ENCODE measurements around the gene MVB12B. TPM values are rescaled to one million over a fixed set of nuclear protein-coding genes. Genes with fewer than 3 reads are reported as not detected.

Gene MVB12B
- total RNA-seq, 1 donor from 2014 or later, result 20.2 TPM

DNA sequence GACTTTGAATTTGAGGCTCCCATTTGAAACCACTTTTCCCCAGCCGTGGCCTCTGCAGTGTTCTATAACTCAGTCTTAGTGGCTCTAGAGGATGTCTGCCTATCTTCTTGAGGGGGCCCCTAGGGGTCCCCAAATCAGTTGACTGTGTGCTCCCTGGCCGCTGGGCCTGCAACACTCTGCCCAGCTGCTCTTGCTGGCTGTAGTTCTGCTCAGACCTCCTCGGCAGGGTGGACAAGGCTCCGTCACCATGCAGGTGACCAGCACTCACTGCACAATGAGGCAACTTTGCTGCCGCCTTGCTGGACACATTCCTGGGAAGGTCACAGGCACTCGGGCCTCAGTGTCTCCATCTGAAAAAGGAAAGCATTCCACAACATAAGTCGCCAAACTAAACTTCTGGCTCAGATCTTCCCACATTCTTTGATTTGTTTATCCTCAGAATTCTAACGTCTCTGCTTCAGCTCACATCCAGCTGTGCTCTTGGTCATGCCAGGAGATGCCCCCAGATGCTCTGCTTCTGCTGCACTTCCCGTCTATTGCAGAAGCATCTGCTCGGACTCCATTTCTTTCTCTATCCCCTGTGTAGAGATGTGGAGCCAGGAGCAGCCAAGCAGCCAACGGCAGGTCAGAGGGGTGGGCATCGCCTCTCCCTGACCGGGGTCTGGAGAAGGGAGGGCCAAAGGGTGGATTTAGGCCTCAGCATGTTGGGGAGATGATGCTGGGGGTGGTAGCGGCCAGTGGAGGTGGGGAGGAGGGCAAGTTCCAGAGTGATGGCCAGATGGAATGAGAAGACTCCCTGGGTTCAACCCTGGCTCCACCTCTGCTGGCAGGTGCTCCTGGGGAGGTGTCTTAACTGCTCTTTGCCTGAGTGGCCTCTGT lies 133.6 kb downstream of the MVB12B start:
- H3K9me3 Mint-ChIP-seq (ENCODE audit: unreplicated experiment), result no peaks in the 10 kb centered on the region
- DNase-seq (ENCODE audit: extremely low spot score, unreplicated experiment), result peak; percentile 75
- TF ChIP-seq, protein P1, sequence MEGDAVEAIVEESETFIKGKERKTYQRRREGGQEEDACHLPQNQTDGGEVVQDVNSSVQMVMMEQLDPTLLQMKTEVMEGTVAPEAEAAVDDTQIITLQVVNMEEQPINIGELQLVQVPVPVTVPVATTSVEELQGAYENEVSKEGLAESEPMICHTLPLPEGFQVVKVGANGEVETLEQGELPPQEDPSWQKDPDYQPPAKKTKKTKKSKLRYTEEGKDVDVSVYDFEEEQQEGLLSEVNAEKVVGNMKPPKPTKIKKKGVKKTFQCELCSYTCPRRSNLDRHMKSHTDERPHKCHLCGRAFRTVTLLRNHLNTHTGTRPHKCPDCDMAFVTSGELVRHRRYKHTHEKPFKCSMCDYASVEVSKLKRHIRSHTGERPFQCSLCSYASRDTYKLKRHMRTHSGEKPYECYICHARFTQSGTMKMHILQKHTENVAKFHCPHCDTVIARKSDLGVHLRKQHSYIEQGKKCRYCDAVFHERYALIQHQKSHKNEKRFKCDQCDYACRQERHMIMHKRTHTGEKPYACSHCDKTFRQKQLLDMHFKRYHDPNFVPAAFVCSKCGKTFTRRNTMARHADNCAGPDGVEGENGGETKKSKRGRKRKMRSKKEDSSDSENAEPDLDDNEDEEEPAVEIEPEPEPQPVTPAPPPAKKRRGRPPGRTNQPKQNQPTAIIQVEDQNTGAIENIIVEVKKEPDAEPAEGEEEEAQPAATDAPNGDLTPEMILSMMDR (IDR thresholded peaks at IDR 0.05), result no peak
- no peaks in the 10 kb centered on the region for H3K27me3 Mint-ChIP-seq (ENCODE audit: unreplicated experiment)
- peaks cover 7% of the 10 kb centered on the region for H3K36me3 Mint-ChIP-seq (ENCODE audit: unreplicated experiment)
- no peak overlapping the region for H3K27ac Mint-ChIP-seq (ENCODE audit: unreplicated experiment)
- no peak overlapping the region for H3K4me3 Mint-ChIP-seq (ENCODE audit: unreplicated experiment)
- no peaks in the 10 kb centered on the region for H3K4me1 Mint-ChIP-seq (ENCODE audit: unreplicated experiment)

DNA sequence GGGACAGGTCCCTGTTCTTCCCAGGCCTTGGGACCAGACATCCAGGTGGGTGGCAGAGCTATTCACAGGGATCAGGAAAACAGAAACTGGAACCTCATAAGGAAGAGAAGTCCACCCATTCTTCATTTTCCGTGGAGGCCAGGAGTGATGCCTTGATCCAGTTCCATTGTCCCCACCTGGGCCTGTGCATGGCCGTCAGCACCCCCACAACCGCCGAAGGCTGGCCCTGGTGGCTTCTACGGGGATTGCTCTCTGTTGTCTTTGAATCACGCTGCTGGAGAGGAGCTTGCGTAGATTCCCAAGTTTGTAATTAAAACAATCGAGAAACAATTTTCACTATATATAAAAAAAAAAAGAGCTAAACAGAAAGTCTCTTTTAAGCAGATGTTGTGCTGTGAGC lies 134.4 kb downstream of the MVB12B start:
- Mint-ChIP-seq H3K36me3 (ENCODE audit: unreplicated experiment) (peaks cover 7% of the 10 kb centered on the region), H3K27ac (ENCODE audit: unreplicated experiment) (no peak overlapping the region), H3K27me3 (ENCODE audit: unreplicated experiment) (no peaks in the 10 kb centered on the region), H3K4me3 (ENCODE audit: unreplicated experiment) (no peak overlapping the region), H3K4me1 (ENCODE audit: unreplicated experiment) (no peaks in the 10 kb centered on the region), H3K9me3 (ENCODE audit: unreplicated experiment) (no peaks in the 10 kb centered on the region)
- TF ChIP-seq, protein P1 (IDR thresholded peaks at IDR 0.05), result no peak
- DNase-seq (ENCODE audit: extremely low spot score, unreplicated experiment), result peak; percentile 67

DNA sequence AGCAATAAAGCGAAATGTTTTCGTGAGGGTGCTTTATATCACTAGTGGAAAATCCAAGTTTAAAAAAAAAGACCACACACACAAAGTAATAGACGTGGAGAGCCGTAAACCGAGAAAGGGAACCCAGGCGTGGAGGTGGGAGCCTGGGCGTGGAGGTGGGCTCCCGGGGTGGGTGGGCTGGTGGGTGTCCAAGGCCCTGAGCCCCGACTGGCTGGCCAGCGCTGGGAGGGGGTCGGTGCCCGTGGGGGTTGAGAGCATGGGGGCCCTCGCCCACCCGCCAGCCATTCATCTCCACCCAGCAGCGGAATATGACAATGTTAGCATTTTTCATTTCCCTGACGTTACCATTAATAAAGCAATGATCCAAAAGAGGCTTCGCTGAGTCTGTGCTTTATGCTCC lies 135.0 kb downstream of the MVB12B start:
- DNase-seq (ENCODE audit: extremely low spot score, unreplicated experiment), result peak; percentile 80
- Mint-ChIP-seq H3K36me3 (ENCODE audit: unreplicated experiment) (peaks cover 4% of the 10 kb centered on the region), H3K4me1 (ENCODE audit: unreplicated experiment) (no peaks in the 10 kb centered on the region), H3K27me3 (ENCODE audit: unreplicated experiment) (no peaks in the 10 kb centered on the region), H3K27ac (ENCODE audit: unreplicated experiment) (no peak overlapping the region), H3K4me3 (ENCODE audit: unreplicated experiment) (no peak overlapping the region), H3K9me3 (ENCODE audit: unreplicated experiment) (no peaks in the 10 kb centered on the region)
- TF ChIP-seq, protein P1 (IDR thresholded peaks at IDR 0.05), result no peak

DNA sequence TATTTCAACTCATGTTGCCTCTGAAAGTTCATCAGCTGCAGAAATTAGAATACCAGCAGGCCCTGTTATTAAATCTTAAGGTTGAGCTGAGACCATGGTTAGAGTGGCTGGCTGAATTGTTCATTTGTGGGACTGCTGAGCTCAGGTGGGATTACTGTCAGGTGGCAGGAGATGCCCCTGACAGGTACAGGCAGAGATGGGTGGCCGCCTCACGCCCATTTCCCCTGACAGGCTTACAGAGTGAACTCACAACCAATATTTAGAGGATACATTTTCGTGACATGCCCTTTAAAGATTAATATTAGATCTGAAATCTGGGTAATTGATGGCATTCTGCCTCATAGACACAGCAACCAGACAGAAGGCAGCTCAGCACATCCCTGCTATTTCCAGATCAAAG lies 136.0 kb downstream of the MVB12B start:
- TF ChIP-seq, protein P1 (IDR thresholded peaks at IDR 0.05), result no peak
- H3K36me3 Mint-ChIP-seq (ENCODE audit: unreplicated experiment), result peaks cover 3% of the 10 kb centered on the region
- no peak overlapping the region for H3K27ac Mint-ChIP-seq (ENCODE audit: unreplicated experiment)
- no peaks in the 10 kb centered on the region for H3K27me3 Mint-ChIP-seq (ENCODE audit: unreplicated experiment)
- H3K9me3 Mint-ChIP-seq (ENCODE audit: unreplicated experiment), result no peaks in the 10 kb centered on the region
- no peak for DNase-seq (ENCODE audit: extremely low spot score, unreplicated experiment)
- no peak overlapping the region for H3K4me3 Mint-ChIP-seq (ENCODE audit: unreplicated experiment)
- H3K4me1 Mint-ChIP-seq (ENCODE audit: unreplicated experiment), result no peaks in the 10 kb centered on the region

DNA sequence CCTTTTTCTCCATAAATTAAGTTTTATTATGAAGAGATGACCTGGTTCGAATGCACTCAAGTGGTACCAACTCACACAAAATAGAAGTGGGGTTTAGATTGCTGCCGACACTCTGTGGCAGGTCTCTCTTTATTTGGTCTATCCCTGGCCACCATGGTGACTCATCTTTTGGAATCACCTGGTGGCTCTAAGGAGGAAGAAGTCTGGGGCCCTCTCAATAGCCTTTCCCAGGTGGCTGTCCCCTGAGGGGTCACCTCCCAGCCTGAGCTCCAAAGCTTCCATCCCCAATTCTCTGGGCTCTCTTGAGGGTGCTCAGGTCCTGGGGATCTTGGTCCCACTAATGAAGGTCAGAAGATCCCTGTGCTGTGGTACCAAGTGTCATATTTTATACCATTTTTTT lies 136.8 kb downstream of the MVB12B start:
- TF ChIP-seq, protein P1 (IDR thresholded peaks at IDR 0.05), result no peak

More for the DNA sequence above, 136.8 kb downstream of the MVB12B start:
- H3K4me3 Mint-ChIP-seq (ENCODE audit: unreplicated experiment), result no peak overlapping the region
- H3K27me3 Mint-ChIP-seq (ENCODE audit: unreplicated experiment), result no peaks in the 10 kb centered on the region
- no peaks in the 10 kb centered on the region for H3K4me1 Mint-ChIP-seq (ENCODE audit: unreplicated experiment)
- no peak overlapping the region for H3K27ac Mint-ChIP-seq (ENCODE audit: unreplicated experiment)
- peaks cover 9% of the 10 kb centered on the region for H3K36me3 Mint-ChIP-seq (ENCODE audit: unreplicated experiment)
- DNase-seq (ENCODE audit: extremely low spot score, unreplicated experiment), result no peak
- H3K9me3 Mint-ChIP-seq (ENCODE audit: unreplicated experiment), result no peaks in the 10 kb centered on the region

All from osteocyte (in vitro differentiated cells).